Astrocyte of the cerebellum (primary cell): ENCODE data around the gene TAF1.
"Not testable (repeated sequence)": the region's sequence is repeated elsewhere in the genome, so short reads cannot be mapped to it uniquely, and the experiment has no call there.

ENCODE experiments used
- DNase-seq: peaks from one replicate; pipeline ENCODE4 v3.0.0-alpha.2; 2011; ENCODE audit warnings: low read depth
- H3K4me3 ChIP-seq: 2 replicates; pipeline ENCODE4 v1.5.1; 2011; ENCODE audit warnings: mild to moderate bottlenecking, low read depth, low read length, moderate library complexity
- in situ Hi-C: cut with HindIII; loops from 2 replicates; pipeline ENCODE4 v1.10.0; 2017; ENCODE audit warnings: low sequenced_read_pairs
- TF ChIP-seq, protein P1 (sequence below): IDR thresholded peaks from 2 replicates; pipeline ENCODE4 v1.5.1; 2012; ENCODE audit warnings: low read length, low read depth, moderate library complexity, mild to moderate bottlenecking; ENCODE audit errors: missing control alignments

TAF1 gene

DNA sequence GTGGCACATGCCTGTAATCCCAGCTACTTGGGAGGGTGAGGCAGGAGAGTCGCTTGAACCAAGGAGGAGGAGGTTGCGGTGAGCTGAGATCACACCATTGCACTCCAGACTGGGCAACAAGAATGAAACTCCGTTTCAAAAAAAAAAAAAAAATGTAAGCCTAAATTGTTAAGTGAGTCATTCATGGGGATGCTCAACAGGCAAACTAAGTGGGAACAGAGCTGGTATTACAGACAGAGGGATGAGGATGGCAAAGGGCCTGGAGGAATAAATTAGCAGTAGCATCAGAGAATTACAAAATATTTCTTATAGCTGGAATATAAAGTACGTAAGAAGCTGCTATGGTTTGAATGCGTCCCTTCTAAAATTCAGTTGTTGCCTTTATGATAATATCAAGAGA is 123.4 kb downstream of the TAF1 start:
- DNase-seq, result no peak

DNA sequence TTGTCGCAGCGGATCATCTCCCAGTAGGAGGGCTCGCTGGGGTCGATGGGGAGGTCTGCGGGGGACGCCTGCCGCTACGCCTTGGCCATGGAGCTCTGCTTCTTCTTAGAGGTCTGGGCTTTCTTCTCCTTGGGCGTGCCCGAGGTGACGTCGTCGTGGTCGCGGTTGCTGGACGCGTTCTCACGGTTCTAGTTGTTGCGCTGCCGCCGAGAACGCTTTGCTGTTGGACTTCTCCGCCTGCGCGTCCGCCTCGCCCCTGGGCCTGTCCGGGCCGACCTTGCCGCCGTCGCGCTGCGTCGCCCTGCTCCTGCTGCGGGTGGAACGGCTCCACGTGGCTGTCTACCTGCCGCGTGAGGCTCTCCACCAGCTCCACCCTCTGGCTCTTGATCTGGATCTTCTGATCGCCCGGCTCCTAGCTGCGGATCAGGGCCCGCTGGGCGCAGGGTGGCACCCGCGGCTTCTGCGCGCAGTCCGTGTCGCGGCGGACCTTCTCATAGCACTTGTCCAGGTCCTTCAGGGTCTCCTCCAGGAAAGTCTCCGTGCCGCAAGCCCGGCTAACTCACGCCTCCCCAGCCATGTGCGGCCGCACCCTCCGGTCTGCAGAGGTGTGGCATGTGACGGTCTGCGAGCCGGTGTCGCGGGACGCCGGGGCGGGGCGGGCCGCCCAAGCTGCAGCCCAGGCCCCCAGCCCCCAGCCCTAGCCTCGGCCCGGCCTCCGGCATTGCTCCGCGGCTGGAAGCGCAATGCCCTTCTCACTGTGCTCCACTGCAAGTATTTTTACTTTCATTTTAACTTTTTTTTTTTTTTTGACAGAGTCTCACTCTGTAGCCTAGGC is 126.3 kb downstream of the TAF1 start:
- in situ Hi-C loops, result no loop called here
- peak overlapping the region; percentile 49 for H3K4me3 ChIP-seq
- DNase-seq, result peak; percentile 13
- TF ChIP-seq, protein P1, sequence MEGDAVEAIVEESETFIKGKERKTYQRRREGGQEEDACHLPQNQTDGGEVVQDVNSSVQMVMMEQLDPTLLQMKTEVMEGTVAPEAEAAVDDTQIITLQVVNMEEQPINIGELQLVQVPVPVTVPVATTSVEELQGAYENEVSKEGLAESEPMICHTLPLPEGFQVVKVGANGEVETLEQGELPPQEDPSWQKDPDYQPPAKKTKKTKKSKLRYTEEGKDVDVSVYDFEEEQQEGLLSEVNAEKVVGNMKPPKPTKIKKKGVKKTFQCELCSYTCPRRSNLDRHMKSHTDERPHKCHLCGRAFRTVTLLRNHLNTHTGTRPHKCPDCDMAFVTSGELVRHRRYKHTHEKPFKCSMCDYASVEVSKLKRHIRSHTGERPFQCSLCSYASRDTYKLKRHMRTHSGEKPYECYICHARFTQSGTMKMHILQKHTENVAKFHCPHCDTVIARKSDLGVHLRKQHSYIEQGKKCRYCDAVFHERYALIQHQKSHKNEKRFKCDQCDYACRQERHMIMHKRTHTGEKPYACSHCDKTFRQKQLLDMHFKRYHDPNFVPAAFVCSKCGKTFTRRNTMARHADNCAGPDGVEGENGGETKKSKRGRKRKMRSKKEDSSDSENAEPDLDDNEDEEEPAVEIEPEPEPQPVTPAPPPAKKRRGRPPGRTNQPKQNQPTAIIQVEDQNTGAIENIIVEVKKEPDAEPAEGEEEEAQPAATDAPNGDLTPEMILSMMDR, result no peak

More for the DNA sequence above, 123.4 kb downstream of the TAF1 start:
- no peak overlapping the region for H3K4me3 ChIP-seq
- in situ Hi-C loops, result no loop called here
- TF ChIP-seq, protein P1, result no peak

DNA sequence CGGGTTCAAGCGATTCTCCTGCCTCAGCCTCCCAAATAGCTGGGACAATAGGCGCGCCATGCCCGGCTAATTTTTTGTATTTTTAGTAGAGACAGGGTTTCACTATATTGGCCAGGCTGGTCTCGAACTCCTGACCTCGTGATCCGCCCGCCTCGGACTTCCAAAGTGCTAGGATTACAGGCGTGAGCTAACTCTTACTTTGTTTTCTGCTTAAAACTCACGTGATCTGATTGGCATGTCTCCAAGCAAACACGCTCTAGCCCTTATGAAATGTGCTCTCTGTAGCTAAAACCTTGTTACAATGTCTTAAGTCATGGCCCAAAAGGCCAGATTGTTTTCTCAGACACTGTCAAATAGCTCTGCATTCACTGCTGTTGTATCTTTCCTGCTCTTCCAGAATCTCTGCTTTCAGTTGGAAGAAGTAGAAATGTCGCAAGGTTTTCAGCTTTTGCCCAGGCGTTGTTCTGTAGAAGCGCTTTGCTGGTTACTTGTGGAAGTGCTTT is 127.0 kb downstream of the TAF1 start:
- in situ Hi-C loops, result no loop called here
- TF ChIP-seq, protein P1, result no peak
- H3K4me3 ChIP-seq, result peak overlapping the region; percentile 49
- DNase-seq, result no peak

DNA sequence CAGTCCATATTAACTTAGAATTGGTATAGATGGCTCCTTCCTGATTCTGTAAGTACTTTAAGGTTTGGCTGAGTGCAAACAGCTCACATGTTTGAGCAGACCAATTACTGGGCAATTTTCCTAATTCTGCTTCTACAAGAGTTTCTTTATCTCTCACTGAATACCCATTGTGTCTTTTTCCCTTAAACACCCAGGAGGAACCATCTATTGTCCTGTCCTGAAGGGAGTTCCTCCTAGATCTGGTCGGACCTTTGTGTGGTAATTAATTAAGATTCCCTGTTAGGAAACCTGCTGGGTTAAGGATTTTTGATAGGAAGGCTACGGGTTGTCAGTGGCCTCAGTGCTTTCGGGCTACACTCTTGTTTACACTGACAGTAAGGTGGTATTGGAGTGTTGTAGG is 129.8 kb downstream of the TAF1 start:
- H3K4me3 ChIP-seq, in situ Hi-C loops, DNase-seq: not testable (repeated sequence)

DNA sequence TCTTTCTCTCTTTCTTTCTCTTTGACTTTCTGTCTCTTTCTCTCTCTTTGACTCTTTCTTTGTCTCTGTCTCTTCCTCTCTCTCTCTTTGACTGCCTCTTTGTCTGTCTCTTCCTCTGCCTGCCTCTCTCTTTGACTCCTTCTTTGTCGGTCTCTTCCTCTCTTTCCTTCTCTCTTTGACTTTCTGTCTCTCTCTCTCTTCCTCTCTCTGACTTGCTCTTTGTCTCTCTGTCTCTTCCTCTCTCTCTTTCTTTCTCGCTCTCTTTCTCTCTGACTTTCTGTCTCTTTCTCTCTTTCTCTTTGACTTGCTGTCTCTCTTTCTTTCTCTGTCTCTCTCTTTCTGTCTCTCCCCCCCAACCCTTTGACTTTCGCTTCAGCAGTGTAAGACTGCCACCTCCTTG is 130.3 kb downstream of the TAF1 start:
- in situ Hi-C loops, result no loop called here
- no peak for DNase-seq
- TF ChIP-seq, protein P1, result no peak
- H3K4me3 ChIP-seq, result no peak overlapping the region

DNA sequence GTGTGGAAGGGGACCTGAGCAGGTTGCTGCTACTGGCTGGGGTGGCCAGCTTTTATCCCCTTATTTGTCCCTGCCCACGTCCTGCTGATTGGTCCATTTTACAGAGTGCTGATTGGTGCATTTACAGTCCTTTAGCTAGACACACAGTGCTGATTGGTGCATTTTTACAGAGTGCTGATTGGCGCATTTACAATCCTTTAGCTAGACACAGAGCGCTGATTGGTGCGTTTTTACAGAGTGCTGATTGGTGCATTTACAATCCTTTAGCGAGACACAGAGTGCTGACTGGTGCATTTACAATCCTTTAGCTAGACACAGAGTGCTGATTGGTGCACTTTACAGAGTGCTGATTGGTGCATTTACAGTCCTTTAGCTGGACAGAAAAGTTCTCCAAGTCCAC is 135.9 kb downstream of the TAF1 start:
- H3K4me3 ChIP-seq, in situ Hi-C loops, DNase-seq: not testable (repeated sequence)

DNA sequence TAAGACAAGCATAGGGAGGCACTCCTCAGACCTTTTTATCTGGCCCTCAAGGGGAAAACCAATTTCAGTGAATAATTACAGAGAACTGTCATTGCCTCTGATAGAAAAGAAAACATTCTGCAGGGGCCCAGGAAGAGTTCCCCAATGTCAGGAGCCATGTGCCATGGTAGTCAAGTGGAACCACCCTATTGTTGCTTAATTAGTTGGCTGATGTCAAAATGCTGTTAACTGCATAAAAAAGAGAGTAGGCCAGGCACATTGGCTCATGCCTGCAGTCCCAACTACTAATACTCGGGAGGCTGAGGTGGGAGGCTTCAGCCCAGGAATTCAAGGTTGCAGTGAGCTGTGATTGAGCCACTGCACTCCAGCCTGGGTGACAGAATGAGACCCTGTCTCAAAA is 138.2 kb downstream of the TAF1 start:
- TF ChIP-seq, protein P1, result no peak
- in situ Hi-C loops, result no loop called here
- no peak overlapping the region for H3K4me3 ChIP-seq
- no peak for DNase-seq
